GM18508 (cell line): ENCODE data around the gene TSPAN16.

Experiments used
- ATAC-seq: cut with Tn5 transposase; IDR thresholded peaks from one replicate; pipeline ENCODE4 v1.9.1; 2021; ENCODE audit warnings: moderate number of reproducible peaks; ENCODE audit not compliant: insufficient read depth, unreplicated experiment

TSPAN16 gene

DNA sequence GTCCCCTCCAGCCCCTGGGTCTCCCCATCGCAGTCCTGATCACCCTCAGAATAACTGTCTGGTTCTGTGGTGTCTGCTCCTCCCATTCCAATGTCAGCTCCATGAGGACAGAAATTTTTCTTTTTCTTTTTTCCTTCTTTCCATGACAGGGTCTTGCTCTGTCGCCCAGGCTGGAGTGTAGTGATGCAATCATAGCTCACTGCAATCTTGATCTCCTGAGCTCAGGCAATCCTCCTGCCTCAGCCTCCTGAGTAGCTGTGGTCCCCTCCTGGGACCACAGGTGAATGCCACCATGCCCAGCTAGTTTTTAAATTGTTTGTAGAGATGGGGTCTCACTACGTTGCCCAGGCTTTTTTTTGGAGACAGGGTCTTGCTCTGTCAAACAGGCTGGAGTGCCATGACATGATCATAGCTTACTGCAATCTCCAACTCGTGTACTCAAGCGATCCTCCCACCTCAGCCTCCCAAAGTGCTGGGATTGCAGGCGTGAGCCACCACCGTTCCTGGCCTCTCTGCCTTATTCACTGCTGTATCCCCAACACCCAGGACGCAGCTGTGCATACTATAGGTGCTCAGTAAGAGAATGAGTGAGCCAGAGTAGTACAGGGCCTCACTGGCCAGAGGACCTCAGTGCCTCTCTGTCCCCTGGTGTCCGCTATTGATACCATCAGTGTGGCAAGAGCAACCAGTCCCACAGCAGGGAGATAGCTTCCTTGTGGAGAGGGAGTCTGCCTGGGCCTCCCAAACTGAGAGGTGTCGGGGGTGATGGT, 28.5 kb upstream of the TSPAN16 start:
- ATAC-seq = no peak

DNA sequence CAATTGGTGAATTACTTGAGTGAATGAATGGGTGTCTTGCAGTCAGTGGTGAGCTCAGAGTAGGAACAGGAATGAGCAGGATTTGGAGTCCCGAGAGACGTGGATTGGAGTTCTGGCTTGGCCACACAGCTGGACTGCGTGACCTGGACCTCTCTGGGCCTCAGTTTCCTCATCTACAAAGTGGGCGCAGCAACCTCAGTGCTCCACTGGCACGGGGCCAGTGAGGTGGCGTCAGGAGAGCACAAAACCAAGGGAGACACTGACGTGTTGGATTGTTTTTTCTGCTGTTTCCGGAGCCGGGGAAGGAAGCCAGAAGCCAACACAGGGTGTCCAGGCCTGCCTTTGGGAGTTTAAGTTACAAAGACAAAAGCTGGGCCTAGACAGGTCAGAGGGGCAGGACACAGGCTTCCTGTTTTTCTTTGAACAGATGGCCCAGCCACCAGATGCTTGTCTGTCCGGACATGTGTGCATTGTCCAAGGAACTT, 27.1 kb upstream of the TSPAN16 start:
- no peak for ATAC-seq

DNA sequence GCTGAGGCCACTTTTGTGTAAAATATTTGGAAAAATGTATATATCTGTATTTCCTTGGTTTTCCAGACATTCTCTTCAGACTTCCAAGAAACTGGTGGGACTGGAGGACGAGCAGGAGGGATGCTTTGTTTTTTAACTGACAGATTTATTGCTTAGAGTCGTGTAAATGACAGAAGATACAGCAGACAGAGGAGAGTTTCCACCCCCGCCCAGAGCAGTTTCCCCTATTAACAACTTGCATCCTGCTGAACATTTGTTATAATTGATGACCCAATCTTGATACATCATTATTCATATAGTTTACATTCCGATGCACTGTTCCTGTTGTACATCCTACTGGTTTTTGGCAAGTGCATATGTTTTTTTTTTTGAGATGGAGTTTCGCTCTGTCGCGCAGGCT, 26.6 kb upstream of the TSPAN16 start:
- ATAC-seq = no peak

DNA sequence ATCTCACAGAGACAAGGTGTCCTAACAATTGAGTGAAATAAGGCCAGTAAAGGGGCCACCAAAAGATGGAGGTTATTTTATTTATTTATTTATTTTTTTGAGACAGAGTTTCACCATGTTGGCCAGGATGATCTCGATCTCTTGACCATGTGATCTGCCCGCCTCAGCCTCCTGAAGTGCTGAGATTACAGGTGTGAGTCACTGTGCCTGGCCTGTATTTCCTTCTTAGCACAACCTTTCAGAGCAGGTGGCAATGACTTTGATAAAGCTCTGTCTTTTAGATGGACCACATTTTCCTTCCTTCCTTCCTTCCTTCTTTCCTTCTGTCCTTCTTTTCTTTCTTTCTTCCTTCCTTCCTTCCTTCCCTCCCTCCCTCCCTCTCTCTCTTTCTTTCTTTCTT, 22.7 kb upstream of the TSPAN16 start:
- ATAC-seq = no peak

DNA sequence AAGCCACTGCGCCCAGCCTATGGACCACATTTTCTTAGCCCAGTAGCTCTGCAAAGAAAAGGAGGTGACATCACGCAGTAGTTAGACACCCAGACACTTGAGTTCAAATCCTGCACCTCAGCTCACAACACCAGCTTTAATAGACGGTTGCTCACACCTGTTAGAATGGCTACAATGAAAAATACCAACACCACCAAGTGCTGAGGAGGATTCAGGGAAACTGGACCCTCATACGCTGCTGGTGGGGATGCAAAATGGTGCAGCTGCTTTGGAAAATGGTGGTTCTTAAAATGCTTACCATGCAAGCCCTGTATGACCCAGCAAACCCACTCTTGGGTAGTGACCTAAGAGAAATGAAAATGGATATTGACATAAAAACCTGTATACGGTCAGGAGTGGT, 22.0 kb upstream of the TSPAN16 start:
- ATAC-seq = no peak

DNA sequence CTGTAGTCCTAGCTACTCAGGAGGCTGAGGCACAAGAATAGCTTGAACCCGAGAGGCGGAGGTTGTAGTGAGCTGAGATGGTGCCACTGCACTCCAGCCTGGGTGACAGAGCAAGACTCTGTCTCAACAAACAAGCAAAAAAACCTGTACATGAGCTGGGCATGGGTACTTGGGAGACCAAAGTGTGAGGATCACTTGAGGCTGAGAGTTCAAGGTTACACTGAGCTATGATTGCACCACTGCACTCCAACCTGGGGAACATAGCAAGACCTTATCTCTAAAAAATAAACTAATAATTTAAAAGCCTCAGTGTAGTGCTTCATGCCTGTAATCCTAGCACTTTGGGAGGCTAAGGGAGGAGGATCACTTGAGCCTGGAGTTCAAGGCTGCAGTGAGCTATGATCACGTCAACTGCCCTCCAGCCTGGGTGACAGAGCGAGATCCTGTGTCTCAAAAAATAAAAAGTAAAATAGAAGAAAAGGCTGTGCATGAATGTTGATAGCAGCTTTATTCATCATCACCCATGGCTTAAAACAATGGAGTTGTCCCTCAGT, 21.4 kb upstream of the TSPAN16 start:
- ATAC-seq = no peak

DNA sequence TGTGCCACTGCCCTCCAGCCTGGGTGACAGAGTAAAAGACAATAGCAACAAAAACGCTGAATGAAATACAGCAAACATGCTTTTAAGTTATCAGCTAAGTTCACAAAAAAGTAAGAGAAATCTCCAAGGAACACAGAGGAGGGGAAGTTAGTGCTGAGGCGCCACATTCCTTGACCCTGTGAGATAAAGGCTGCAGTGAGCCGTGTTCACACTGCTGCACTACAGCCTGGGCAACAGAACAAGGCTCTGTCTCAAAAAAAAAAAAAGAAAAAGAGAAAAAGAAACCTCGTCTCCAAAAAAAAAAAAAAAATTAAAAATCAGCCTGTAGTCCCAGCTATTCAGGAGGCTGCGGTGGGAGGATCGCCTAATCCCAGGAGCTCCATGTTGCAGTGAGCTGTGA, 17.3 kb upstream of the TSPAN16 start:
- ATAC-seq = no peak

DNA sequence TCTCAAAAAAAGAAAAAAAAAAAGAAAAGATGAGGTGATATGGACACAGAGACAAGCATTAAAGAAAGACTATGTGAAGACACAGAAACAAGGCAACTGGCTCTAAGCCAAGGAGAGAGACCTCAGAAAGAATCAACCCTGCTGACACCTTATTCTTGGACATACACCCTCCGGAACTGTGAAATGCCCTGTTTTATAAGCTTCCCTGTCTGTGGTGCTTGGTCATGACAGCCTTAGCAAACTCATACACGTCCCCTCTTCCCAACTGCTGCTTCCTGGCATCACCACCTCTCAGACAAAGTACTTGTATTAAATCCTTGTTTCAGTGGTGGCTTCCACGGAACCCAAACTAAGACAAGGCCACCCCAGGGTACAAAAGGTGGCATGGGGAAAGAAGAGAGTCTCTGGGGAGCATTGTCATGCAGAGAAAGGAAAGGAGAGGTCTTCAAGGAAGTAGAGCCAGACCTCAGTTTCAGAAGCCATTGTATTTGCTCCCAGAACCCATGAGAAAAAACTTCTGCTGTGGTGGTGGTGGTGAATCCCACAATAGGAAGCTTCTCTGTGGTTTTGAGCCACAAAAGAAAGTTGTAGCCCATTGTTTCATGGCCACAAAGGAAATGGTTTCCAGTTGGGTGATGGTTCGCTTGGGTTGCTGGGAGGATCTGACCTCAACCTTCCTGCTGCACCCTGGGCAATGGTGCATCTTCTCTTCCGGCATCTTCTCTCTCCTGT, 16.3 kb upstream of the TSPAN16 start:
- no peak for ATAC-seq

DNA sequence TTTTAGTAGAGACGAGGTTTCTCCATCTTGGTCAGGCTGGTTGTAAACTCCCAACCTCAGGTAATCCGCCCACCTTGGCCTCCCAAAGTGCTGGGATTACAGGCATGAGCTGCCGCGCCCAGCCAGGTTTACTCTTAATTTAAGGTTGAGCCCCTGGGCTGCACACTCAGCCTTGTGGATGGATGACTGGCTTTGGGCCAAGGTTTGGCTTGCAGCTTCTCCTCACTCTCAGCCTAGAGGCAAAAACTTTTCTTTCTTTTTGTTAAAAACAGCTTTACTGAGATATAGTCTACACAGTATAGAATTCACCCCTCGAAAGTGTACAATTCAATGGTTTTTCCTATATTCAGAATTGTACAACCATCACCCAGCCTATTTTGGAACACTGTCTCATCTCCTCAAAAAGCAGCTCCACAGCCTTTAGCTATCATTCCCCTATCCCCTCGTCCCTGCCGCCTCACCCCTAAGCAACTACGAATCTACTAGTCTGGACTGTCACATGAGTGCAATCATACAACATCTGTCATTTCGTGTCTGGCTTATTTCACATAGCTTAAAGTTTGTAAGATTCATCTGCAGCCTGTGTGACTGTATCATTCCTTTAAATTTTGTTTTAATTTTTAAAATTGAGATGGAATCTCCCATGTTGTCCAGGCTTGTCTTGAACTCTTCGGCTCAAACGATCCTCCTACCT, 14.5 kb upstream of the TSPAN16 start:
- ATAC-seq = no peak

DNA sequence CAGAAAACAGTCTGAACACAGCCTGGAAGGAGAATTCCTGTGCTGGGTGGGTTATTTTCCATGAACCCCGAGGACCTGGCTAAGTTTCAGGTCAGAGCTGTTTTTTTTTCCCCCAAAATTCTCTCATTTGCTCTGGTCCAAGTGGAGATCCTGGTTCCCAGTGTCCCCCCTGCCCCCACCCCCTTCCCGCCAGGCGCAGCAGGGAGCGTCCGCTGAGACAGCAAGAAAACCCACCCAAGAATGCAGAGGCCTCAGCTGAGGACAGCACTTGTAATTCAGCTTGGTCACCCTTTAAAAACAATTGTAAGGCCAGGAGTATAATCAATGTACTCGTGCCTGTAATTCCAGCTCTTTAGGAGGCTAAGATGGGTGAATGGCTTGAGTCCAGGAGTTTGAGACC, 11.4 kb upstream of the TSPAN16 start:
- ATAC-seq = no peak

DNA sequence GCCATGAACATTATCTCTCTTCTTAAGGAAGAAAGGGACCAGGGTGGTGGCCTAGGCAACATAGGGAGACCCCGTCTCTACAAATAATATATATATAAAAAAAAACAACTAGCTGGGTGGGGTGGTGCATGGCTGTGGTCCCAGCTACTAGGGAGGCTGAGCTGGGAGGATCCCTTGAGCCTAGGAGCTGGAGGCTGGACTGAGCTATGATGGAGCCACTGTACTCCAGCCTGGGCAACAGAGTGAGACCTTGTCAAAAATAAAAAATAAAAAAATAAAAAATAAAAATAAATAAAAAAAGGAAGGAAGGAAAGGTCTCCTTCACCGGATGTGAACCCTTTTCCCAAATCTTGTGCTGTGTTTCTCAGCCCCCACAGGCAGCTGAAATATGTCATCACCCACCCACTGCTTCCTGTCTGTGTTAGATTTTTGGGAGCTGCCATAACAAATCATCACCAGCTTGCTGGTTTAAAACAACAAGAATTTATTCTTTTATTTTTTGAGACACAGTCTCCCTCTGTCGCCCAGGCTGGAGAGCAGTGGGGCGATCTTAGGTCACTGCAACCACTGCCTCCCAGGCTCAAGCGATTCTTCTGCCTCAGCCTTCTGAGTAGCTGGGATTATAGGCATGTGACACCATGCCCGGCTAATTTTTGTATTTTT, 9.5 kb upstream of the TSPAN16 start:
- ATAC-seq = no peak

DNA sequence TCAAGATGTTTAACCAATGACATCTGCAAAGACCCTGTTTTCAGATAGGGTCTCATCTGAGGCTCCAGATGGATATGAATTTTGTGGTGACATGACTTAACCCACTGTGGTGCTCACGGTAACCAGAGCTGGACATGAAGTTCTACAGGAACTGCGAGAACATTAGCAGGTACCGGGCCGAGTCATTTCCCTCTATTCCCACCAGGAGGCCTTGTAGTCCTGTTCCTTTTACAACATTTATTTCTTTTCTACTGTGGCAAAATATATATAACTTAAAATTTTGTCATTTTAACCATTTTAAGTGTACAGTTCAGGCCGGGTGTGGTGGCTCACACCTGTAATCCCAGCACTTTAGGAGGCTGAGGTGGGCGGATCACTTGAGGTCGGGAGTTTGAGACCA, 7.6 kb upstream of the TSPAN16 start:
- ATAC-seq = no peak

DNA sequence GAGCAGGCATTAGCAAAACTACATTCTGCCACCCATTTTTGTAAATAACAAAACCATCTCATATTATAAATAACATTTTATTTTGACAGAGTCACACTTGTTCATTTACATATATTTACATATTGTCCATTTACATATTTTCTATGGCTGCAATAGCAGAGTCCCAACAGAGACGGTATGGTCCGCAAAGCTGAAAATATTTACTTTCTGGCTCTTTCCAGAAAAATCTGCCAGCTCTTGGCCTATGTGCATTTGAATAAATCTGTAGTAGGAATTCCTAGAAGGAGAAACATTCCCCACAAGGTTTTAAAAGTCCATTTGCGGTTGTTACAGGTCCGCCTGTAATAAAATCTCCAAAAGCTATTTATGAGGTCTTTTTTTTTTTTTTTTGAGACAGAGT, 5.7 kb upstream of the TSPAN16 start:
- no peak for ATAC-seq

DNA sequence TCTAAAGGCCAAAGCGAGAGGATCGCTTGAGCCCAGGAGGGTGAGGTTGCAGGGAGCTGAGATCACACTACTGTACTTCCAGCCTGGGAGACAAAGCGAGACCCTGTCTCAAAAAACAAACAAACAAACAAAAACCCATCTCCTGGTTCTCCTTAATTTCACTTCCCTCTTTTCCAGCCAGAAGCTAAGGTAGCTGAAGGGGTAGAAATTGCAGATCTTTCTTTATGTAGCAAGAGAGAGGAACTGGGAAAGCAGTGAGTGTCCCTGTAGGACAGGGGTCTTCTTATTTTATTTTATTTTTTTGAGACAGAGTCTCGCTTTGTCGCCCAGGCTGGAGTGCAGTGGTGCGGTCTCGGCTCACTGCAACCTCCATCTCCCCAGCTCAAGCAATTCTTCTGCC, 4.5 kb upstream of the TSPAN16 start:
- no peak for ATAC-seq

DNA sequence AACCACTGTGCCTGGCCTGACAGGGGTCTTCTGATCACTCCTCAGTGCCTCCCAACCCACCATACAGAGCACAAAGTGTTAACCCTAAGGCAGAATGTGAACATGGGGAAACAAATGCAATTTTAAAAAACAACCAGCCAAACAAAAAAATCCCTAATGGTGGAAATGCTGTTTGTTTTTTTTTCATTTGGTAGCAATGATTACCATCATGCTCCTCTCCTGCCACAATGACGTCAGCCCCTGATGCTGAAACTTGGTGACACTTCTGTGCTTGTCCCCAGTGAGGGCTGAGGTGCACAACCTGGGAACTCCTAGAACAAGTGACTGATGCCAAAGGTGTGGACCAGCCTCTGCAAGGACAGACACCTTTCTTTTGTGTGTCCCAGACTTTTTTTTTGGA, 4.0 kb upstream of the TSPAN16 start:
- no peak for ATAC-seq

DNA sequence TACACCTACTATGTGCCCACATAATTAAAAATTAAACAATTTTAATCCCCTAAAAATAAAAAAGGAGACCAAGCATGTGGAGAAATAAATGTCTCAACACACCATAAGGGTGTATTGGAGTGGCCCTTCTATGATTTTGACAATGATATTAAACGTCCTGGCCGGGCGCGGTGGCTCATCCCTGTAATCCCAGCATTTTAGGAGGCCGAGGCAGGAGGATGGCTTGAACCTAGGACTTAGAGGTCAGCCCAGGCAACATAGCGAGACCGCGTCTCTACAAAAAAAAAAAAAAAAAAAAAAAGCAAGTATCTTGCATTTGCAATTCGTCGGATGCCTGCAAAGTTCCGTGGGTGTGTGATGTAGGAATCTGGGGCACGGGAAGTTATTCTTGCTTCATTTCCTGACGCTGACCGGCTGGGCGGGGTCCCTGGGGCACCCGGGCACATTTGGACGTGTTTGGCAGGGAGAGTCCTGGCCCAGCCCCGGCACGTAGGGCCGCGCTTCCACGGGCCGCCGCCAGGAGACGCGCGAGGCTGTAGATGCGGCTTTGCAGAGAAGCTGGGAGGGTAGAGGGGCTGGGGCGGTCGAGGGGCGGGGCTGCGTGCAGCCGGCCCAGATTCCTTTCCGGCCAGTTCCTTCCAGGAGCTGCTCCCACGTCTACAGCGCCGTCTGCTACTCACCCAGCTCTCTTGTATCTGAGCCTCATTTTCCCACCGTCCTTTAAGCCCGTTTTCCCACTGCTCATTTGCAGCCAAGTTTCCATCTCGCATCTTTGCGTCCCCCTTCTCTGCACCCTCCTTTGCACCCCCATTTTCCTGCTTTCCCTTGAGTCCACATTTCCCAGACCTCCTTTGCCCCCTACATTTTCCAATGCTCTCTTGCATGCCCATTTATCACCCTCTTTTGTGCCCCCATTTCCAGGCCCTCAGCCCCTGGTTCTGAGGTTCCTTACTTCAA, 2.2 kb upstream of the TSPAN16 start:
- no peak for ATAC-seq

DNA sequence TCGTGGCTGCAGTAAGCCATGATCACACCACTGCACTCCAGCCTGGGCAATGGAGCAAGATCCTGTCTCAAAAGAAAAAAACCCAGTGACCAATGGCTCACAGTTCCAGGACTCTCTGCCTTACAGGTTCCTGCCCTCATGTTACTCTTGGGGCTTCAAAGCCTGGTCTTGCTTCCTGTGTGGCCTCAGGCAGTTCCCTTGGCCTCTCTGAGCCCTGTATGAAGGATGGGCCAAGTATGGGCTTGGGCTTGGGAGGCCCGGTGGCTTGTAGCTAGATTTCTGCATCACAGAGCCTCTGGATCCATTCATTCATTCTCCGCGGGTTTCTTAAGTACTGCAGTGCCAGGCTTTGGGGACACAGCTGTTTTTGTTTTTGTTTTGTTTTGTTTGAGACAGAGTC, 780 bp upstream of the TSPAN16 start:
- no peak for ATAC-seq

DNA sequence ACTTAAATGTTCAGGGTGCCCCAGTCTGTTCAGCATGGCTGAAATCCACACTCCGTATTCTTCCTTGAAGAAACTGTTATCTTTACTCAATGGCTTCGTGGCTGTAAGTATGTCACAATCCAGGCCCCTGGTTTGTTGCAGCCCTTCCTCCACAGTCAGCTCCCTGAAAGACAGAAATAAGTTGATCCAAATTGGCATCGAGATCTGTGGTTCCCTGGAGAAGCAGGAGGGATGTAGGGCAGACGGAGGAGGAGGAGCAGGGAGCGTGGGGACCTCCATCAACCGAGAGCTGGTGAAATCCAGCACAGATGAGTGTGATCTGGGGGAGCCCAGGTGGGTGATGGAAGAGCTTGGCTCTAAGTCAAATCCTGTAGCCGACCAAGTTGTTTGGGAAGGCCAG, 304 bp downstream of the TSPAN16 start:
- no peak for ATAC-seq
